Measurements from ENCODE around the gene CC2D2B. TPM values are rescaled to one million over a fixed set of nuclear protein-coding genes. Genes with fewer than 3 reads are reported as not detected.

The CC2D2B gene
- total and polyA plus RNA-seq, 2 of the 8 experiments (the other 6 are each of a cell fraction or from before 2014, with no cell fraction given): 0.09 to 0.71 TPM

- TF ChIP-seq EP300 (IDR thresholded peaks at IDR 0.05; ENCODE audit: borderline replicate concordance in 1 of 2, low read depth in 2 of 2, low read length in 2 of 2): no peak
- no peak for TF ChIP-seq GTF2F1 (IDR thresholded peaks at IDR 0.05; ENCODE audit: borderline replicate concordance, low read depth, low read length)
- no peak for TF ChIP-seq SP4 (IDR thresholded peaks at IDR 0.05; ENCODE audit: low read length)
- TF ChIP-seq SAP30 (IDR thresholded peaks at IDR 0.05; ENCODE audit: insufficient read depth, insufficient replicate concordance, low read length): no peak
- no peak for TF ChIP-seq RXRA (IDR thresholded peaks at IDR 0.05; ENCODE audit: insufficient read depth, low read depth, low read length)
- no peak for TF ChIP-seq SIRT6 (IDR thresholded peaks at IDR 0.05; ENCODE audit: low read length)
These were observed 131.0 kb downstream of the CC2D2B start (continued) for GRCh38 chr10:96038476-96039387.

Data from H1 (cell line).